Measurements from ENCODE around the gene TSFM.

DNA sequence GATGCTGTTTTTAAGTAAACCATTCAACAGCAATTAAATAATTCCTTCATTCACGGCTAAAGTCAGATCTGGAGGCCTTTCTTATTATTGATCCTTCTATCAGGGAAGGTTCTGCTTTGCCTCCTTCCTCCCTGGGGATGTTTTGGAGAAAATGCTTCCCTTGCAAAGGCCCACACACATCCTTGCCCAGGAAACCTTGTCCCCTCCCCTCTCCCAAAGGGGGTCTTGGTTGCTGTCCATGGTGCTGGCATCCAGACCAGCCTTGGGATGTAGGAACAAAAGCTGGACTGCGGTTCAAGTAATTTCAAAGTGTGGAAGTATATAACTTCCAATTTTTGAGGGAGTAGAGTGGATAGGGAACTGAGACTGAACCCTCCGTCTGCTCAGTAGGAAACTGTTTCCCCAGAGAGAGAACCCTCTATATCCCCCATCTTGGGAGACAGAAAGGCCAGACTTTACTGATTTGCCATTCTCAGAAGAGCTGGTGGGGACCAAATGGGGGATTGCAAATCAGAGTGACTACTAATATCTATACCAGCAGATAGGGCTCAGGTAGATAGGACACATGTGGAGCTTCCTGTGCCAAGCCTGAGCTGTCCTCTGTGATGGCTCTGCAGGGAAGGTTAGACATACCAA lies 22.1 kb upstream of the TSFM start:
- TF ChIP-seq, protein P1, sequence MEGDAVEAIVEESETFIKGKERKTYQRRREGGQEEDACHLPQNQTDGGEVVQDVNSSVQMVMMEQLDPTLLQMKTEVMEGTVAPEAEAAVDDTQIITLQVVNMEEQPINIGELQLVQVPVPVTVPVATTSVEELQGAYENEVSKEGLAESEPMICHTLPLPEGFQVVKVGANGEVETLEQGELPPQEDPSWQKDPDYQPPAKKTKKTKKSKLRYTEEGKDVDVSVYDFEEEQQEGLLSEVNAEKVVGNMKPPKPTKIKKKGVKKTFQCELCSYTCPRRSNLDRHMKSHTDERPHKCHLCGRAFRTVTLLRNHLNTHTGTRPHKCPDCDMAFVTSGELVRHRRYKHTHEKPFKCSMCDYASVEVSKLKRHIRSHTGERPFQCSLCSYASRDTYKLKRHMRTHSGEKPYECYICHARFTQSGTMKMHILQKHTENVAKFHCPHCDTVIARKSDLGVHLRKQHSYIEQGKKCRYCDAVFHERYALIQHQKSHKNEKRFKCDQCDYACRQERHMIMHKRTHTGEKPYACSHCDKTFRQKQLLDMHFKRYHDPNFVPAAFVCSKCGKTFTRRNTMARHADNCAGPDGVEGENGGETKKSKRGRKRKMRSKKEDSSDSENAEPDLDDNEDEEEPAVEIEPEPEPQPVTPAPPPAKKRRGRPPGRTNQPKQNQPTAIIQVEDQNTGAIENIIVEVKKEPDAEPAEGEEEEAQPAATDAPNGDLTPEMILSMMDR (IDR thresholded peaks at IDR 0.05 in 4 of 5, conservative IDR thresholded peaks at IDR 0.05 in 1 of 5) = no peak
- no peak for TF ChIP-seq POLR2A (IDR thresholded peaks at IDR 0.05)
